PC-3 (cell line): ENCODE results near the gene FGF12.

Experiments used
- CTCF ChIP-seq: fragments of 300-600 bp; sonication (generic); conservative IDR thresholded peaks from 2 replicates; pipeline ENCODE4 v1.5.1; 2017; ENCODE audit warnings: antibody characterized with exemption, low read depth, mild to moderate bottlenecking, low read length
- EZH2 ChIP-seq: fragments of 300-600 bp; sonication (generic); IDR thresholded peaks from one replicate; pipeline ENCODE4 v1.6.1; 2017; ENCODE audit warnings: antibody characterized with exemption, mild to moderate bottlenecking, low read length; ENCODE audit not compliant: unreplicated experiment
- EZH2phosphoT487 ChIP-seq: fragments of 300-600 bp; sonication (generic); IDR thresholded peaks from 2 replicates; pipeline ENCODE4 v1.6.1; 2018; ENCODE audit warnings: mild to moderate bottlenecking, antibody characterized with exemption, low read length, borderline replicate concordance

DNA sequence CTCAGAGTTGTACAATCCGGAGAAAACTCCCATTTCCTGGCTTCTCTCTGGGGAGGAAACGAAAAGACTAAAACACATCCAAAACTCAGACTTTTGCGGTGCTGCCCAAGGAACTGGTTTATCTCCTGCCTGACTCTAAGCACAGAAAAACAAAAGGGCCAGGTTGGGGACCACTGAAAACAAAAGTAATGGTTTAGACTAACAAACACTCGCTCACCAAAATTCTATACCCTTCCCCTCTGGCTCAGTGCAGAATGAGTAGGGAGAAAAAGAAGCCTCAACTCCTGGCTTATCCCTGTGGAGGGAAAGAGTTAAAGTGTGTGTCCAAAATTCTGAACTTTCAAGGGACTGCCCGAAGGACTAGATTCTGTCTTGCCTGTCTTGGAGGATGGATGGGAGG lies 173.6 kb downstream of the FGF12 start:
- TF ChIP-seq EZH2 (no peak), CTCF (no peak), EZH2phosphoT487 (no peak)
